Bone marrow (tissue), 2 donors: ENCODE measurements around the gene DEFB127.
"Not testable (repeated sequence)": the region's sequence is repeated elsewhere in the genome, so short reads cannot be mapped to it uniquely, and the experiment has no call there.

ENCODE experiments used
- DNase-seq, 2 donors: peaks; one replicate each; lab custom pipeline; 2025; lab: John Stamatoyannopoulos, UW

DEFB127 gene

GRCh38 chr20:157154-157553, at the start of gene DEFB127:
TSS of gene DEFB127 (plus strand) at chr20:157454. CDS start at chr20:157545, 91 bp downstream.
- no peak for DNase-seq

GRCh38 chr20:112396-112795, 44.9 kb upstream of the DEFB127 start:
- DNase-seq: no peak

- no peak for DNase-seq
Measured at GRCh38 chr20:117518-117917, 39.7 kb upstream of the DEFB127 start.

GRCh38 chr20:129786-130323, 27.4 kb upstream of the DEFB127 start:
- not testable (repeated sequence) for DNase-seq

- DNase-seq: no peak
Measured at GRCh38 chr20:137668-138490, 19.4 kb upstream of the DEFB127 start.

- no peak for DNase-seq
Measured at GRCh38 chr20:142290-142689, 15.0 kb upstream of the DEFB127 start, which contains the start of gene DEFB126. TSS of gene DEFB126 (plus strand) at chr20:142590. CDS start at chr20:142629, 39 bp downstream.

GRCh38 chr20:145877-146276, 11.4 kb upstream of the DEFB127 start:
- DNase-seq: no peak

- no peak for DNase-seq
Measured at GRCh38 chr20:152131-152530, 5.1 kb upstream of the DEFB127 start.

- DNase-seq: no peak
Measured at GRCh38 chr20:164618-165017, 7.4 kb downstream of the DEFB127 start.

GRCh38 chr20:168876-169275, 11.6 kb downstream of the DEFB127 start:
- no peak for DNase-seq

GRCh38 chr20:184288-184687, 27.0 kb downstream of the DEFB127 start:
- no peak for DNase-seq

- no peak for DNase-seq
Measured at GRCh38 chr20:187733-188132, 30.5 kb downstream of the DEFB127 start.

GRCh38 chr20:189611-190010, 32.4 kb downstream of the DEFB127 start, which contains the start of gene DEFB128:
TSS of gene DEFB128 (minus strand) at chr20:189711. CDS start at chr20:189623, 88 bp downstream.
- no peak for DNase-seq

GRCh38 chr20:198225-198624, 41.0 kb downstream of the DEFB127 start:
- DNase-seq: no peak

- DNase-seq: no peak
Measured at GRCh38 chr20:199996-200395, 42.7 kb downstream of the DEFB127 start.

GRCh38 chr20:203630-204029, 46.4 kb downstream of the DEFB127 start:
- DNase-seq: not testable (repeated sequence)
